WTC11 (cell line): ENCODE measurements around the gene TACC2. TPM values are rescaled to one million over a fixed set of nuclear protein-coding genes. Genes with fewer than 3 reads are reported as not detected.

Experiments
- ATAC-seq: fragments of 200-7000 bp; cut with Tn5 transposase; 2 replicates; pipeline ENCODE4 v1.10.0; 2021; ENCODE audit warnings: mild to moderate bottlenecking, moderate library complexity
- CTCF ChIA-PET: fragments of 300-600 bp; sonication (Branson Sonifier 250); formaldehyde crosslinking; loops from one replicate; lab custom pipeline; 2021; ENCODE audit warnings: antibody characterized with exemption; lab: Charles Lee
- POLR2A ChIA-PET: fragments of 350-600 bp; sonication (Branson Sonifier 250); formaldehyde crosslinking; loops from one replicate; lab custom pipeline; 2021; ENCODE audit warnings: antibody characterized with exemption; lab: Charles Lee
- DNase-seq: peaks from one replicate; pipeline ENCODE4 v3.0.0; 2021; ENCODE audit warnings: low spot score
- H3K27ac Mint-ChIP-seq: 2 replicates; pipeline ENCODE4 v1.8.0; 2021; ENCODE audit warnings: mixed read lengths
- H3K27me3 Mint-ChIP-seq: 2 replicates; pipeline ENCODE4 v1.8.0; 2021; ENCODE audit warnings: low read depth, mild to moderate bottlenecking, moderate library complexity, mixed read lengths
- H3K36me3 Mint-ChIP-seq: 2 replicates; pipeline ENCODE4 v1.8.0; 2021; ENCODE audit warnings: mixed read lengths
- H3K4me1 Mint-ChIP-seq: 2 replicates; pipeline ENCODE4 v1.8.0; 2022; ENCODE audit warnings: mixed read lengths
- H3K4me3 Mint-ChIP-seq: 2 replicates; pipeline ENCODE4 v1.8.0; 2021; ENCODE audit warnings: mild to moderate bottlenecking, moderate library complexity, mixed read lengths
- H3K9me3 Mint-ChIP-seq: 2 replicates; pipeline ENCODE4 v1.8.0; 2021; ENCODE audit warnings: mixed read lengths
- JUN ChIP-seq: sonication (generic); formaldehyde crosslinking; IDR thresholded peaks from 2 replicates; pipeline ENCODE4 v1.8.0; 2023; ENCODE audit warnings: mild to moderate bottlenecking, missing genetic modification reagents
- MXD4 ChIP-seq: fragments of 250-450 bp; sonication (Bioruptor Pico); IDR thresholded peaks from 2 replicates; pipeline ENCODE4 v1.8.0; 2021; ENCODE audit warnings: mild to moderate bottlenecking, moderate library complexity, borderline replicate concordance
- MYBL2 ChIP-seq: sonication (generic); formaldehyde crosslinking; IDR thresholded peaks from 2 replicates; pipeline ENCODE4 v1.8.1; 2023; ENCODE audit warnings: mild to moderate bottlenecking, moderate library complexity, missing genetic modification reagents
- NFYB ChIP-seq: sonication (generic); formaldehyde crosslinking; conservative IDR thresholded peaks from 2 replicates; pipeline ENCODE4 v1.8.0; 2022; ENCODE audit warnings: low read depth, missing genetic modification reagents
- RORB ChIP-seq: fragments of 250-450 bp; sonication (Bioruptor Pico); IDR thresholded peaks from 2 replicates; pipeline ENCODE4 v1.9.0; 2021; ENCODE audit warnings: mild to moderate bottlenecking
- SOX15 ChIP-seq: fragments of 250-450 bp; sonication (Bioruptor Pico); IDR thresholded peaks from 2 replicates; pipeline ENCODE4 v1.9.0; 2021; ENCODE audit warnings: mild to moderate bottlenecking
- ZBTB21 ChIP-seq: sonication (generic); formaldehyde crosslinking; IDR thresholded peaks from 2 replicates; pipeline ENCODE4 v1.8.1; 2023; ENCODE audit warnings: mild to moderate bottlenecking, missing genetic modification reagents, borderline replicate concordance
- ZNF396 ChIP-seq: fragments of 250-450 bp; sonication (Bioruptor Pico); IDR thresholded peaks from 2 replicates; pipeline ENCODE4 v1.8.0; 2021; ENCODE audit warnings: mild to moderate bottlenecking, moderate library complexity, borderline replicate concordance
- ZNF416 ChIP-seq: fragments of 250-450 bp; sonication (Bioruptor Pico); IDR thresholded peaks from 2 replicates; pipeline ENCODE4 v1.9.0; 2021; ENCODE audit warnings: mild to moderate bottlenecking, inconsistent platforms
- total RNA-seq: library from RNA; stranded (reverse); gene quantifications from 3 replicates; pipeline ENCODE4 v1.2.3, GENCODE V29; 2021
- TF ChIP-seq, protein P1 (sequence below): sonication (generic); formaldehyde crosslinking; IDR thresholded peaks from 2 replicates; pipeline ENCODE4 v1.8.0; 2023; ENCODE audit warnings: missing genetic modification reagents
- TF ChIP-seq, protein P2 (sequence below): sonication (generic); formaldehyde crosslinking; IDR thresholded peaks from 2 replicates; pipeline ENCODE4 v1.8.0; 2022; ENCODE audit warnings: mild to moderate bottlenecking, missing genetic modification reagents
- TF ChIP-seq, protein P3 (sequence below): fragments of 250-450 bp; sonication (Bioruptor Pico); IDR thresholded peaks from 2 replicates; pipeline ENCODE4 v1.9.0; 2021; ENCODE audit warnings: mild to moderate bottlenecking, borderline replicate concordance
- TF ChIP-seq, protein P4 (sequence below): sonication (generic); formaldehyde crosslinking; IDR thresholded peaks from 2 replicates; pipeline ENCODE4 v1.8.1; 2022; ENCODE audit warnings: low read depth, mild to moderate bottlenecking, moderate library complexity, missing genetic modification reagents, borderline replicate concordance
- TF ChIP-seq, protein P5 (sequence below): sonication (generic); formaldehyde crosslinking; IDR thresholded peaks from 2 replicates; pipeline ENCODE4 v1.8.0; 2023; ENCODE audit warnings: missing genetic modification reagents, mild to moderate bottlenecking, borderline replicate concordance
- TF ChIP-seq, protein P6 (sequence below): sonication (generic); formaldehyde crosslinking; IDR thresholded peaks from 2 replicates; pipeline ENCODE4 v1.8.1; 2023; ENCODE audit warnings: mild to moderate bottlenecking, moderate library complexity, missing genetic modification reagents
- TF ChIP-seq, protein P7 (sequence below): sonication (generic); formaldehyde crosslinking; IDR thresholded peaks from 2 replicates; pipeline ENCODE4 v1.8.1; 2023; ENCODE audit warnings: mild to moderate bottlenecking, missing genetic modification reagents, moderate library complexity
- TF ChIP-seq, protein P8 (sequence below): fragments of 250-450 bp; sonication (Bioruptor Pico); IDR thresholded peaks from 2 replicates; pipeline ENCODE4 v1.9.0; 2021; ENCODE audit warnings: mild to moderate bottlenecking

Gene TACC2
- total RNA-seq, 1 experiment from 2014 or later, result 28.9 TPM

DNA sequence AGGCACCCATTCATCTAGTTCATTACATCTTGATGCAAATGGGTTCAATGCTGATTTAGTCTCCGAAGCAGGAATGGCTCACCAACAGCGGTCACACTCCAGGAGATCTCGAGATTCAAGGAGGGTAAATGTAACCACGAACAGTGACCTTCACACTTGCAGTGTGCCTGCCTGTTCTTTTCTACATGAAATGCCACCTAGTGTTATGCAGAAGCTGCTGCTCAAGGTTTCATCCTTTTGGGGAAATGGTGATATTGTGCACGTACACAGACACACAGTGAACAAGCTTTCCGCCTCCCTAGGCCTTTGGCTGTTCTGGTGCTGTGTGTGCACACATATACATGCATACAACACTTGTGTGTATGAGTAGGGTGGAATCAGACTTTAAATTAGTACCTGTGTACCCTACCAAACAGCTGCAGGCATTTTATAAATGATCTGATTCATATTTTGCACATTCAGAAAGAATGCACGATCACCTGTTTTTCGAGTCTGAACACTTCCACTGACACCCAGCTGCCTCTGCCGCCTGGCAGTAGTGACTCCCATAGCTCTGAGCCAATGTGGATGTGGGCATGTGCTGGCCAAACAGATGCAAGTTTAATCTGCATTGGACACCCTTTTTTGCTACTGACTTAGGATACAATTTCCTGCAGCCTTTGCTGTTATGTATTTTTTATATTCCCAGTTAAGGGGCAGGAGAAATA is 100.5 kb downstream of the TACC2 start:
- H3K4me1 Mint-ChIP-seq, result no peaks in the 10 kb centered on the region
- CTCF ChIA-PET, result interaction anchor here (0.7 kb wide), 1 partner anchor 179 kb away, joined by 3 read pairs; no protein-coding TSS in a partner anchor
- H3K27ac Mint-ChIP-seq, result no peak overlapping the region
- TF ChIP-seq ZNF416 (no peak), NFYB (CRISPR knock-in tag) (no peak), ZBTB21 (CRISPR knock-in tag) (no peak), JUN (CRISPR knock-in tag) (no peak)
- TF ChIP-seq, protein P1, sequence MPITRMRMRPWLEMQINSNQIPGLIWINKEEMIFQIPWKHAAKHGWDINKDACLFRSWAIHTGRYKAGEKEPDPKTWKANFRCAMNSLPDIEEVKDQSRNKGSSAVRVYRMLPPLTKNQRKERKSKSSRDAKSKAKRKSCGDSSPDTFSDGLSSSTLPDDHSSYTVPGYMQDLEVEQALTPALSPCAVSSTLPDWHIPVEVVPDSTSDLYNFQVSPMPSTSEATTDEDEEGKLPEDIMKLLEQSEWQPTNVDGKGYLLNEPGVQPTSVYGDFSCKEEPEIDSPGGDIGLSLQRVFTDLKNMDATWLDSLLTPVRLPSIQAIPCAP (CRISPR knock-in tag), result no peak
- TF ChIP-seq, protein P2, sequence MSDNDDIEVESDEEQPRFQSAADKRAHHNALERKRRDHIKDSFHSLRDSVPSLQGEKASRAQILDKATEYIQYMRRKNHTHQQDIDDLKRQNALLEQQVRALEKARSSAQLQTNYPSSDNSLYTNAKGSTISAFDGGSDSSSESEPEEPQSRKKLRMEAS (CRISPR knock-in tag), result no peak
- TF ChIP-seq, protein P3, sequence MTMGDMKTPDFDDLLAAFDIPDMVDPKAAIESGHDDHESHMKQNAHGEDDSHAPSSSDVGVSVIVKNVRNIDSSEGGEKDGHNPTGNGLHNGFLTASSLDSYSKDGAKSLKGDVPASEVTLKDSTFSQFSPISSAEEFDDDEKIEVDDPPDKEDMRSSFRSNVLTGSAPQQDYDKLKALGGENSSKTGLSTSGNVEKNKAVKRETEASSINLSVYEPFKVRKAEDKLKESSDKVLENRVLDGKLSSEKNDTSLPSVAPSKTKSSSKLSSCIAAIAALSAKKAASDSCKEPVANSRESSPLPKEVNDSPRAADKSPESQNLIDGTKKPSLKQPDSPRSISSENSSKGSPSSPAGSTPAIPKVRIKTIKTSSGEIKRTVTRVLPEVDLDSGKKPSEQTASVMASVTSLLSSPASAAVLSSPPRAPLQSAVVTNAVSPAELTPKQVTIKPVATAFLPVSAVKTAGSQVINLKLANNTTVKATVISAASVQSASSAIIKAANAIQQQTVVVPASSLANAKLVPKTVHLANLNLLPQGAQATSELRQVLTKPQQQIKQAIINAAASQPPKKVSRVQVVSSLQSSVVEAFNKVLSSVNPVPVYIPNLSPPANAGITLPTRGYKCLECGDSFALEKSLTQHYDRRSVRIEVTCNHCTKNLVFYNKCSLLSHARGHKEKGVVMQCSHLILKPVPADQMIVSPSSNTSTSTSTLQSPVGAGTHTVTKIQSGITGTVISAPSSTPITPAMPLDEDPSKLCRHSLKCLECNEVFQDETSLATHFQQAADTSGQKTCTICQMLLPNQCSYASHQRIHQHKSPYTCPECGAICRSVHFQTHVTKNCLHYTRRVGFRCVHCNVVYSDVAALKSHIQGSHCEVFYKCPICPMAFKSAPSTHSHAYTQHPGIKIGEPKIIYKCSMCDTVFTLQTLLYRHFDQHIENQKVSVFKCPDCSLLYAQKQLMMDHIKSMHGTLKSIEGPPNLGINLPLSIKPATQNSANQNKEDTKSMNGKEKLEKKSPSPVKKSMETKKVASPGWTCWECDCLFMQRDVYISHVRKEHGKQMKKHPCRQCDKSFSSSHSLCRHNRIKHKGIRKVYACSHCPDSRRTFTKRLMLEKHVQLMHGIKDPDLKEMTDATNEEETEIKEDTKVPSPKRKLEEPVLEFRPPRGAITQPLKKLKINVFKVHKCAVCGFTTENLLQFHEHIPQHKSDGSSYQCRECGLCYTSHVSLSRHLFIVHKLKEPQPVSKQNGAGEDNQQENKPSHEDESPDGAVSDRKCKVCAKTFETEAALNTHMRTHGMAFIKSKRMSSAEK (CRISPR knock-in tag), result no peak
- TF ChIP-seq, protein P4, sequence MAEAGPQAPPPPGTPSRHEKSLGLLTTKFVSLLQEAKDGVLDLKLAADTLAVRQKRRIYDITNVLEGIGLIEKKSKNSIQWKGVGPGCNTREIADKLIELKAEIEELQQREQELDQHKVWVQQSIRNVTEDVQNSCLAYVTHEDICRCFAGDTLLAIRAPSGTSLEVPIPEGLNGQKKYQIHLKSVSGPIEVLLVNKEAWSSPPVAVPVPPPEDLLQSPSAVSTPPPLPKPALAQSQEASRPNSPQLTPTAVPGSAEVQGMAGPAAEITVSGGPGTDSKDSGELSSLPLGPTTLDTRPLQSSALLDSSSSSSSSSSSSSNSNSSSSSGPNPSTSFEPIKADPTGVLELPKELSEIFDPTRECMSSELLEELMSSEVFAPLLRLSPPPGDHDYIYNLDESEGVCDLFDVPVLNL (CRISPR knock-in tag), result no peak
- TF ChIP-seq, all 79 proteins: peak for 0
- POLR2A ChIA-PET, result no interaction called here
- Mint-ChIP-seq H3K9me3 (no peaks in the 10 kb centered on the region), H3K4me3 (no peak overlapping the region), H3K27me3 (no peaks in the 10 kb centered on the region; the same call in 1 of the 2 replicates), H3K36me3 (no peaks in the 10 kb centered on the region)
- DNase-seq (no peak), ATAC-seq (no peak)

DNA sequence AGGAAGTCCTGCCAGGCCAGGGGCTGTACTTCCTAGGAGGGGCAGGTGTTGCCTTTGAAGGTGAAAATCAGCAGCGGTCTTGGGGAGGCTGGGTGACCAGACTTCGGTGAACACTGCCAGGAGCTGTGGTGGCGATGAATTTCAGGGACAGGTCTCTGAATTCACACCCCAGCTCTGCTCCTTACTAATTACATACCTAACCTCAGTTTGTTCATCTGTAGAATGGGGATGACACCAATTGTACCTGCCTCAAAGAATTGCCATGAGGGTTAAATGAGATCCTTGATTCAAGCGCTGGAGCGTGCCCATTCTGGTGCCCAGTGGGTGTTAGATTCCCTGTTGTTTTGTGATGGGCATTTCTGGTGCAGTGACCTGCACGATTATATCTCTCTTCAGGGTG is 102.8 kb downstream of the TACC2 start:
- no peaks in the 10 kb centered on the region for H3K9me3 Mint-ChIP-seq
- TF ChIP-seq MYBL2 (no peak), MXD4 (CRISPR knock-in tag) (no peak), SOX15 (CRISPR knock-in tag) (no peak), ZNF396 (CRISPR knock-in tag) (no peak), RORB (CRISPR knock-in tag) (no peak)
- TF ChIP-seq, protein P5, sequence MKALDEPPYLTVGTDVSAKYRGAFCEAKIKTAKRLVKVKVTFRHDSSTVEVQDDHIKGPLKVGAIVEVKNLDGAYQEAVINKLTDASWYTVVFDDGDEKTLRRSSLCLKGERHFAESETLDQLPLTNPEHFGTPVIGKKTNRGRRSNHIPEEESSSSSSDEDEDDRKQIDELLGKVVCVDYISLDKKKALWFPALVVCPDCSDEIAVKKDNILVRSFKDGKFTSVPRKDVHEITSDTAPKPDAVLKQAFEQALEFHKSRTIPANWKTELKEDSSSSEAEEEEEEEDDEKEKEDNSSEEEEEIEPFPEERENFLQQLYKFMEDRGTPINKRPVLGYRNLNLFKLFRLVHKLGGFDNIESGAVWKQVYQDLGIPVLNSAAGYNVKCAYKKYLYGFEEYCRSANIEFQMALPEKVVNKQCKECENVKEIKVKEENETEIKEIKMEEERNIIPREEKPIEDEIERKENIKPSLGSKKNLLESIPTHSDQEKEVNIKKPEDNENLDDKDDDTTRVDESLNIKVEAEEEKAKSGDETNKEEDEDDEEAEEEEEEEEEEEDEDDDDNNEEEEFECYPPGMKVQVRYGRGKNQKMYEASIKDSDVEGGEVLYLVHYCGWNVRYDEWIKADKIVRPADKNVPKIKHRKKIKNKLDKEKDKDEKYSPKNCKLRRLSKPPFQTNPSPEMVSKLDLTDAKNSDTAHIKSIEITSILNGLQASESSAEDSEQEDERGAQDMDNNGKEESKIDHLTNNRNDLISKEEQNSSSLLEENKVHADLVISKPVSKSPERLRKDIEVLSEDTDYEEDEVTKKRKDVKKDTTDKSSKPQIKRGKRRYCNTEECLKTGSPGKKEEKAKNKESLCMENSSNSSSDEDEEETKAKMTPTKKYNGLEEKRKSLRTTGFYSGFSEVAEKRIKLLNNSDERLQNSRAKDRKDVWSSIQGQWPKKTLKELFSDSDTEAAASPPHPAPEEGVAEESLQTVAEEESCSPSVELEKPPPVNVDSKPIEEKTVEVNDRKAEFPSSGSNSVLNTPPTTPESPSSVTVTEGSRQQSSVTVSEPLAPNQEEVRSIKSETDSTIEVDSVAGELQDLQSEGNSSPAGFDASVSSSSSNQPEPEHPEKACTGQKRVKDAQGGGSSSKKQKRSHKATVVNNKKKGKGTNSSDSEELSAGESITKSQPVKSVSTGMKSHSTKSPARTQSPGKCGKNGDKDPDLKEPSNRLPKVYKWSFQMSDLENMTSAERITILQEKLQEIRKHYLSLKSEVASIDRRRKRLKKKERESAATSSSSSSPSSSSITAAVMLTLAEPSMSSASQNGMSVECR (CRISPR knock-in tag), result no peak
- TF ChIP-seq, protein P6, sequence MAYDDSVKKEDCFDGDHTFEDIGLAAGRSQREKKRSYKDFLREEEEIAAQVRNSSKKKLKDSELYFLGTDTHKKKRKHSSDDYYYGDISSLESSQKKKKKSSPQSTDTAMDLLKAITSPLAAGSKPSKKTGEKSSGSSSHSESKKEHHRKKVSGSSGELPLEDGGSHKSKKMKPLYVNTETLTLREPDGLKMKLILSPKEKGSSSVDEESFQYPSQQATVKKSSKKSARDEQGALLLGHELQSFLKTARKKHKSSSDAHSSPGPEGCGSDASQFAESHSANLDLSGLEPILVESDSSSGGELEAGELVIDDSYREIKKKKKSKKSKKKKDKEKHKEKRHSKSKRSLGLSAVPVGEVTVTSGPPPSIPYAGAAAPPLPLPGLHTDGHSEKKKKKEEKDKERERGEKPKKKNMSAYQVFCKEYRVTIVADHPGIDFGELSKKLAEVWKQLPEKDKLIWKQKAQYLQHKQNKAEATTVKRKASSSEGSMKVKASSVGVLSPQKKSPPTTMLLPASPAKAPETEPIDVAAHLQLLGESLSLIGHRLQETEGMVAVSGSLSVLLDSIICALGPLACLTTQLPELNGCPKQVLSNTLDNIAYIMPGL (CRISPR knock-in tag), result no peak
- TF ChIP-seq, protein P7, sequence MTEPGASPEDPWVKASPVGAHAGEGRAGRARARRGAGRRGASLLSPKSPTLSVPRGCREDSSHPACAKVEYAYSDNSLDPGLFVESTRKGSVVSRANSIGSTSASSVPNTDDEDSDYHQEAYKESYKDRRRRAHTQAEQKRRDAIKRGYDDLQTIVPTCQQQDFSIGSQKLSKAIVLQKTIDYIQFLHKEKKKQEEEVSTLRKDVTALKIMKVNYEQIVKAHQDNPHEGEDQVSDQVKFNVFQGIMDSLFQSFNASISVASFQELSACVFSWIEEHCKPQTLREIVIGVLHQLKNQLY (CRISPR knock-in tag), result no peak
- TF ChIP-seq, protein P8, sequence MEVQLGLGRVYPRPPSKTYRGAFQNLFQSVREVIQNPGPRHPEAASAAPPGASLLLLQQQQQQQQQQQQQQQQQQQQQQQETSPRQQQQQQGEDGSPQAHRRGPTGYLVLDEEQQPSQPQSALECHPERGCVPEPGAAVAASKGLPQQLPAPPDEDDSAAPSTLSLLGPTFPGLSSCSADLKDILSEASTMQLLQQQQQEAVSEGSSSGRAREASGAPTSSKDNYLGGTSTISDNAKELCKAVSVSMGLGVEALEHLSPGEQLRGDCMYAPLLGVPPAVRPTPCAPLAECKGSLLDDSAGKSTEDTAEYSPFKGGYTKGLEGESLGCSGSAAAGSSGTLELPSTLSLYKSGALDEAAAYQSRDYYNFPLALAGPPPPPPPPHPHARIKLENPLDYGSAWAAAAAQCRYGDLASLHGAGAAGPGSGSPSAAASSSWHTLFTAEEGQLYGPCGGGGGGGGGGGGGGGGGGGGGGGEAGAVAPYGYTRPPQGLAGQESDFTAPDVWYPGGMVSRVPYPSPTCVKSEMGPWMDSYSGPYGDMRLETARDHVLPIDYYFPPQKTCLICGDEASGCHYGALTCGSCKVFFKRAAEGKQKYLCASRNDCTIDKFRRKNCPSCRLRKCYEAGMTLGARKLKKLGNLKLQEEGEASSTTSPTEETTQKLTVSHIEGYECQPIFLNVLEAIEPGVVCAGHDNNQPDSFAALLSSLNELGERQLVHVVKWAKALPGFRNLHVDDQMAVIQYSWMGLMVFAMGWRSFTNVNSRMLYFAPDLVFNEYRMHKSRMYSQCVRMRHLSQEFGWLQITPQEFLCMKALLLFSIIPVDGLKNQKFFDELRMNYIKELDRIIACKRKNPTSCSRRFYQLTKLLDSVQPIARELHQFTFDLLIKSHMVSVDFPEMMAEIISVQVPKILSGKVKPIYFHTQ (CRISPR knock-in tag), result no peak

More for the DNA sequence above, 102.8 kb downstream of the TACC2 start:
- no peaks in the 10 kb centered on the region for H3K4me1 Mint-ChIP-seq
- H3K36me3 Mint-ChIP-seq, result no peaks in the 10 kb centered on the region
- ATAC-seq (no peak), DNase-seq (no peak)
- no peak overlapping the region for H3K27ac Mint-ChIP-seq
- H3K4me3 Mint-ChIP-seq, result no peak overlapping the region
- no peaks in the 10 kb centered on the region for H3K27me3 Mint-ChIP-seq
- ChIA-PET POLR2A (no interaction called here), CTCF (interaction anchor here (1.5 kb wide), 1 partner anchor 40 kb away, joined by 3 read pairs; no protein-coding TSS in a partner anchor)
